Activated CD4-positive, alpha-beta T cell treated with anti-CD3 and anti-CD28 coated beads, Interleukin-2, amount 10 ng/mL, durations not matched to agents 24 days and 14 days (primary cell): ENCODE data around the gene LDB2. TPM values are rescaled to one million over a fixed set of nuclear protein-coding genes. Genes with fewer than 3 reads are reported as not detected.

ENCODE experiments used
- DNase-seq: peaks from one replicate; pipeline ENCODE4 v3.0.0; 2022
- H3K27ac Mint-ChIP-seq: one replicate; pipeline ENCODE4 v1.8.0; 2022; ENCODE audit warnings: mild to moderate bottlenecking, mixed read lengths
- H3K27me3 Mint-ChIP-seq: one replicate; pipeline ENCODE4 v1.8.0; 2022; ENCODE audit warnings: mixed read lengths
- H3K36me3 Mint-ChIP-seq: one replicate; pipeline ENCODE4 v1.8.0; 2022; ENCODE audit warnings: low read depth, mild to moderate bottlenecking, mixed read lengths
- H3K4me1 Mint-ChIP-seq: one replicate; pipeline ENCODE4 v1.8.0; 2021; ENCODE audit warnings: mixed read lengths
- H3K4me3 Mint-ChIP-seq: one replicate; pipeline ENCODE4 v1.8.0; 2022; ENCODE audit warnings: mild to moderate bottlenecking, moderate library complexity, mixed read lengths
- H3K9me3 Mint-ChIP-seq: one replicate; pipeline ENCODE4 v1.8.0; 2021; ENCODE audit warnings: mixed read lengths
- intact Hi-C: fragments of 100-400 bp; cut with micrococcal nuclease; formaldehyde crosslinking; loops from one replicate; pipeline ENCODE4 v1.15.1; 2023
- total RNA-seq: library from RNA; stranded (reverse); gene quantifications from 2 replicates; pipeline ENCODE4 v1.2.3, GENCODE V29; 2022

LDB2 gene
- total RNA-seq, 1 donor from 2014 or later, result not detected

DNA sequence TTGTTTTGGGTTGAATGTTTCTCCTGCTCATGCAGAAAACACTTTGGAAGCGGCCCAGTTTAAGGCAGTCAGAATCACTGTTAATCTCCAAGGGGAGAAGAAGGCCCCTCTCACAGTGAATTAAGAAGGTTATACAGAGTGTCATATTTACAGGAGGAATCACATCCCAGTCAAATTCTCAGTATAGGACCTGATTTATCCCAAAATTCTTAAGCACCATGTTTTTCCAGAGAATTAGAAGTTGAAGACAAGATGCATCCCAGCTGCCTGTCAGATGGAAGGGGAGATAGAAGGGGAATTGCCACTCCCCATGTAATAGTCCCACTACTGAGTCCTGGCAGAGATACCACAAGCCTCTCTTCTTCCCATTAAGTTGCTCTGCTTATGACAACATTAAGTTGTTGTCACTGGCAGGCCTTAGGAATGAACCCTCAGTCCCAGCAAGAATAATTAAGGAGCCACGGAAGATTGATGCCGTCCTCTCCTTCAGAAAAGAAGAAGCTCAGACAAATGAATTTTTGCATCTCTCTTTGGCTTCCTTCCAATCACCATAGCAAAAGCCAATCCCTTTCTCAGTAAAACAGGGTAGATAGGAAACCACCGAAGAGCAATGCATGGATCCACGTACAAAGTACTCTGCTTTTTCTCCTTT is 138.4 kb downstream of the LDB2 start:
- Mint-ChIP-seq H3K9me3 (no peaks in the 10 kb centered on the region), H3K27ac (no peak overlapping the region), H3K4me3 (no peak overlapping the region), H3K27me3 (no peaks in the 10 kb centered on the region), H3K36me3 (no peaks in the 10 kb centered on the region), H3K4me1 (no peaks in the 10 kb centered on the region)
- intact Hi-C loops, result no loop called here
- DNase-seq, result no peak

DNA sequence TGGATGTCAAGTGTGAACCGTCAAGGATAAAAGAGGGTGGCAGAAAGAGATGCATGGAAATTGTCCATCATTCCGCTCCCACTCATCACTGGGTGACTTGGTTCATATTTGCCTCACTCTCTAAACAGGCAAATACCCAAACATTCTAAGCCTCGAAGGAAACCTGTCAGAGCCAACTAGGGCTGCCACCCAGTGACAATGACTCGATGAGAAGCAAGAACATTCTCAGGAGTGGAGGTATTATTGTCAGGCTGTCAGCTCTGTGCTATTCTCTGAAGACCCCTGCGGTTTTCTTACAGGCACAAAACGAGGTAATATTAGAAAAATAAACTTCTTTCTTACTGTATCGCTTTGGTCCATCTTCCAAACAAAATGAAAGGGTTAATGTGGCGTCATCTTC is 139.6 kb downstream of the LDB2 start:
- Mint-ChIP-seq H3K27ac (no peak overlapping the region), H3K9me3 (no peaks in the 10 kb centered on the region), H3K4me3 (no peak overlapping the region), H3K4me1 (no peaks in the 10 kb centered on the region), H3K27me3 (no peaks in the 10 kb centered on the region), H3K36me3 (no peaks in the 10 kb centered on the region)
- intact Hi-C loops, result no loop called here
- DNase-seq, result no peak

DNA sequence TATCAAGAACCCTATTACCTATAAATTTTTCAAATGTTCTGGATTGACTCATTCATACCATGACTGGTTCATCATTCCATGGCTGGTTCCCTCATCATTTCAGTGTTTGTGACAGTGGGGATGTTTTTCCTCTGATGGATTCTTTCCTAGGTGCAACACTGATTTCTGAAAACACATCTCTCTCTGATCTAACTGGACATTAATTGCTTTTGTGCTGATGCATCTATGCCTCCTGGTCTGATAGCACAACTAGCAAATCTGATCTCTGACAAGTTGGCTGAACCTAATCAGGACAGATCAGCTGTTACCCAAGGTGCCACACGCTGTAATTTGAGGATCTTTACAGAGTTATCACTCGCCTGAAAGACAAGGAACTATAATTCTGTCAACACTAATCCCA is 140.2 kb downstream of the LDB2 start:
- no peaks in the 10 kb centered on the region for H3K4me1 Mint-ChIP-seq
- intact Hi-C loops, result no loop called here
- no peaks in the 10 kb centered on the region for H3K36me3 Mint-ChIP-seq
- no peak overlapping the region for H3K4me3 Mint-ChIP-seq
- no peaks in the 10 kb centered on the region for H3K27me3 Mint-ChIP-seq
- no peaks in the 10 kb centered on the region for H3K9me3 Mint-ChIP-seq
- no peak for DNase-seq
- H3K27ac Mint-ChIP-seq, result no peak overlapping the region

DNA sequence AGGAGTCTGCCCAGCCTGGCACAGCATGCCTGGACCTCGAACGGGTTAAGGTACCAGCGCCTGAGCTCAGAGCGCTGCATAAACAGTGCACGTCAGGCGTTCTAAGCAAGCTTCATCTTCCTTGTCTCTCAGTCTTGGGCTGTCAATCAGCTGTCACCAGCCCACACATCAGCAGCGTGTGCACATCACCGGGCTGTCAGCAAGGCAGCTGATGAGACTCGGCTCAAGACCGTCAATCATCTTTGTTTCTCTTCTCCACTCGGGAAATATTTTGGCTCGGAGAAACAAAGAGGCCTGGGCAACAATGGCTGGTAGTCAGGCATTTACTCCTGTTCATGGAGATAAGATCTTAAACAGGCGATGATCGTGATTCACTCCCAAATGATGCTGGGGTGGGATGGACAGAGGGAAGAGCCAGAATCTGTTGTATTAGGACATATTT is 141.3 kb downstream of the LDB2 start:
- Mint-ChIP-seq H3K4me3 (no peak overlapping the region), H3K36me3 (no peaks in the 10 kb centered on the region), H3K27me3 (no peaks in the 10 kb centered on the region), H3K9me3 (no peaks in the 10 kb centered on the region), H3K4me1 (no peaks in the 10 kb centered on the region), H3K27ac (no peak overlapping the region)
- intact Hi-C loops, result no loop called here
- no peak for DNase-seq

DNA sequence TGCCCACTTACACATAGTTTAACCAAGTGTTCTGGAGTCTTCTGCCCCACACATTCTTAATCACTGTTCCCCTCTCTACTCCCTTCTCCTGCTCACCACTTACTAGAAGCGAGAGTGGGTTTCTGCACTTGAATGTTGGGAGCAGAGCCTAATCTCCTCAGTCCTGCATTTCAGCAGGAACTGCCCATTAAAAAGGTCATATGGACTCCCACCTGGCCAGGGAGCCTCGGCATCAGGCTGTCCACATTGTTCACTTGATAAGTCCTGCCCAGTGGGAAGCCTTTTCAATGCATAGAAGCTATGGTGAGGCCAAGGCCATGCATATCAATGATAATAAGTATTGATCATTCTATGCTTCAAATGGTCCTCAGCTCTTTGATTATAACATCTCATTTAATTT is 144.3 kb downstream of the LDB2 start:
- no peak overlapping the region for H3K27ac Mint-ChIP-seq
- intact Hi-C loops, result no loop called here
- H3K4me1 Mint-ChIP-seq, result no peaks in the 10 kb centered on the region
- H3K36me3 Mint-ChIP-seq, result no peaks in the 10 kb centered on the region
- H3K4me3 Mint-ChIP-seq, result no peak overlapping the region
- DNase-seq, result no peak
- H3K27me3 Mint-ChIP-seq, result no peaks in the 10 kb centered on the region
- H3K9me3 Mint-ChIP-seq, result no peaks in the 10 kb centered on the region

GRCh38 chr4:16752150-16752549 is 146.3 kb downstream of the LDB2 start:
- Mint-ChIP-seq H3K4me1 (no peaks in the 10 kb centered on the region), H3K36me3 (no peaks in the 10 kb centered on the region), H3K9me3 (no peaks in the 10 kb centered on the region), H3K27ac (no peak overlapping the region), H3K27me3 (no peaks in the 10 kb centered on the region), H3K4me3 (no peak overlapping the region)
- DNase-seq, result no peak
- intact Hi-C loops, result no loop called here

DNA sequence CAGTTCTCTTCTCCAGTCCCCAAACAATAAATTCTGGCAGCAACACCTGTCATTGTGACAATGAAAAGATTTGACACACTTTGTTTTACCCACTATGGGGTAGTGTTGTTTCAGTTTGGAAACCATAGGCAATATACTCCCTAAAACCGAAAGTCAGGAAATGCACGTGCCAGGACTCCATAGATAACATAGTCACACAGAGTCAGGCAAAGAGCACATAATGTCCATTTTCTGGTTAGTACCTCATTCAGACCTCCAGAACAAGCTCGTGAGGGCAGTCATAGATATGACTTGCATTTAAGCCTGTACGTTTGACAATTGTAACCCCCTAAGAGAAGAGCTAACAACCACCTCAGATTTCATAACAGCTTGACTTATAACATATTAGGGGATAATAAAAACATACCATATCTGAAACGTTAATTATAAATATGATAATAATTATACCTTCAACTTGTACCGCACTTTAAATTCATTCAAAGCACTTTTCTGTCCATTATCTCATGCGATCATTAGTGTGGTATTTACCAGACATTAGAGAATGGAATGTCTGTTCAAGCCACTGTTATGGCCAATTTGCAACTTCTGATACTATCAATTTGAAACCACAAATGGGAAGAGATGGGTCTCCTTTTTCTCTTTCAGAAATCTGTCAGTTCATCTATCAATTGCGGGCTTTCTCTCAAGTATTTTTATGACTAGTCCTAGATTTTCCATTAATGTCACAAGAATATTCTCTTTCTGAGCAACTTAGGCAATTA is 147.4 kb downstream of the LDB2 start:
- Mint-ChIP-seq H3K36me3 (no peaks in the 10 kb centered on the region), H3K4me1 (no peaks in the 10 kb centered on the region), H3K27me3 (no peaks in the 10 kb centered on the region), H3K9me3 (no peaks in the 10 kb centered on the region), H3K27ac (no peak overlapping the region), H3K4me3 (no peak overlapping the region)
- intact Hi-C loops, result no loop called here
- no peak for DNase-seq

- H3K27me3 Mint-ChIP-seq, result no peaks in the 10 kb centered on the region
- H3K4me3 Mint-ChIP-seq, result no peak overlapping the region
- H3K9me3 Mint-ChIP-seq, result no peaks in the 10 kb centered on the region
- DNase-seq, result no peak
- H3K27ac Mint-ChIP-seq, result no peak overlapping the region
- intact Hi-C loops, result no loop called here
- H3K4me1 Mint-ChIP-seq, result no peaks in the 10 kb centered on the region
- no peaks in the 10 kb centered on the region for H3K36me3 Mint-ChIP-seq
These were observed 148.2 kb downstream of the LDB2 start for GRCh38 chr4:16750216-16750615.

DNA sequence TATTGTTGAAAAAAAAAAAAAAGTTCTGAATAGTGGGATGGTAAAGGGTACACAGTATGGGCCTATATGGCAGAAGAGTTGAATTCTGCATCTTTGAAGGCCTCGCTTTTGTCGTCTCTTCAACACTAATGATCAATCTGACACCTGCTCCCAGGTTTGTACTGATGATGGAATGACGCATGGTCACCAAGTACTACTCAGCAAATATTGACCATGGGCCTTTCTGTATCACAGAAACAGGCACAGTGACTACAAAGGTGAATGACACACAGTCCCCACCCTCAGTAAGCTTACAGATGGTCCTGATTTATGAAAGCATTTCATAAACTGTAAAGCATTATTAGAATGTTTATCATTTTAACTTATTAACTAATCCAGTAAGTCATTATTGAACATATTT is 152.6 kb downstream of the LDB2 start:
- H3K27ac Mint-ChIP-seq, result no peak overlapping the region
- intact Hi-C loops, result no loop called here
- no peaks in the 10 kb centered on the region for H3K36me3 Mint-ChIP-seq

GRCh38 chr4:16745009-16745635 is 153.3 kb downstream of the LDB2 start:
- Mint-ChIP-seq H3K36me3 (no peaks in the 10 kb centered on the region), H3K4me3 (no peak overlapping the region), H3K27ac (no peak overlapping the region), H3K9me3 (no peaks in the 10 kb centered on the region), H3K4me1 (no peaks in the 10 kb centered on the region), H3K27me3 (no peaks in the 10 kb centered on the region)
- no peak for DNase-seq
- intact Hi-C loops, result no loop called here

More for the DNA sequence above, 152.6 kb downstream of the LDB2 start:
- Mint-ChIP-seq H3K4me1 (no peaks in the 10 kb centered on the region), H3K27me3 (no peaks in the 10 kb centered on the region), H3K4me3 (no peak overlapping the region), H3K9me3 (no peaks in the 10 kb centered on the region)
- DNase-seq, result no peak

DNA sequence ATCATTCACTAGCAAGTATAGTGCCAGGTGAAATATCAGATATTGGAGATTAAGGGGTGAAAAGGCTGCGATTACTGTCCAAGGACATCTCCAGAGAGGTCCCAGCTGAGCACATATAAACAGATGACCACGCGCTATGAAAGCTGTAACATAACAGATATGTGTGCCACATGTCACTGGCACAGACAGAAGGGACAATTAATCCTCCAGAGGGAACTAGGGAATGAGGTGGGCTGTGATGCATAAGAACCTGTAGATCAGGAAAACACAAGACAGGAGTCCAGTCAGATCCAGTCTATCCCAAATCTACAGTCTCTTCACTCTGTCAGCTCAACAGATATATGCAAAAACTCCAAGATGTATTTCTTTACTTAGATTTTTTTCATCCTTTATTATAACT is 157.2 kb downstream of the LDB2 start:
- Mint-ChIP-seq H3K4me3 (no peak overlapping the region), H3K27me3 (no peaks in the 10 kb centered on the region), H3K27ac (no peak overlapping the region), H3K4me1 (no peaks in the 10 kb centered on the region), H3K9me3 (no peaks in the 10 kb centered on the region), H3K36me3 (no peaks in the 10 kb centered on the region)
- no peak for DNase-seq
- intact Hi-C loops, result no loop called here

DNA sequence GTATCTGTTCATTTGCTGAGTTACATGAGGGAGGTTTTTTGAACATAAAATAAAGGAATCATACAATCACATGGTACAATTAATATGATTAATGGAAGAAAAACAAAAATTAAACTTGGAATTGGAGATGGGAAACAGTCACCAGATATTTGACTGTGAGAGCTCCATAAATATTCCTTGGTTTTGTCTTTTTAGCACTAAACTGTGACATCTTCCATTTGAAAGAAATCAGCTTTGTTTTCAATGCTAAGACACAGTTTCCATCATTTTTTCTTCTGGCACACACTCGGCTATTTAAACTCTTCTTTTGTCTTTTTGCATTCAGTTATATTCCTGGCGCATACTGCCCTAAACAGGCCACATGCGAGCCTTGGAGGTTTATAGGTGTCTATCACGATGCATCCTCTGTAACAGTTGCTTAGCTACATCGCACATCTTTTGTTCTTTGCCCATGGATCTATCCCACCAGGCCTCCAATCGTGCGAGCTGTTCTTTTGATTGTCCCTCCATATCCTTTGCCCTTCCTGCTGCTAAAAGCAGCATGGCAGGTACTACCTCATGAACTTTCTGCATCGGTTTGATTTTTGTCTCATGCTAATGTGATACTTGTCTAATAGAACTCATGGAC is 158.3 kb downstream of the LDB2 start:
- Mint-ChIP-seq H3K27me3 (no peaks in the 10 kb centered on the region), H3K9me3 (no peaks in the 10 kb centered on the region), H3K4me3 (no peak overlapping the region), H3K4me1 (no peaks in the 10 kb centered on the region), H3K36me3 (no peaks in the 10 kb centered on the region), H3K27ac (no peak overlapping the region)
- intact Hi-C loops, result no loop called here
- no peak for DNase-seq

DNA sequence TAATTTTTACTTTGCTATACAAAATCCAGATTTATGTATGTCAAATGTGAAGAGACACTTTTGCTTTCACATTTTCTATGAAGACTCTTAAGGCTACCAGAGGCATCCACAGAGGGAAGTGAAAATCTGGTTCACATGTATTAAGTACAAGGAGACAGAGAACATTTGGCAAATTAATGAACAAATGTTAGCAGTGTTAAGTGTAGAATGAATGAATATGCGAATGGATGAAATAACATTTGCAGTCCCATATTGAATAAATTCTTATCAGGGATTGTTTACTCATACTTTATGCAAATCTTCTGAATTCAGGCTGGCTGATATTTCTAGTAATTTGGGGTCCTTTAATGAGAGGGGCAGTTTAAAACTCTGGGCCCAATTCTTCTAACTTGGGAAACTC is 159.9 kb downstream of the LDB2 start:
- Mint-ChIP-seq H3K36me3 (no peaks in the 10 kb centered on the region), H3K27me3 (no peaks in the 10 kb centered on the region), H3K9me3 (no peaks in the 10 kb centered on the region), H3K4me1 (no peaks in the 10 kb centered on the region), H3K27ac (no peak overlapping the region), H3K4me3 (no peak overlapping the region)
- intact Hi-C loops, result no loop called here
- DNase-seq, result no peak

- no peaks in the 10 kb centered on the region for H3K4me1 Mint-ChIP-seq
- no peak for DNase-seq
- no peaks in the 10 kb centered on the region for H3K27me3 Mint-ChIP-seq
- H3K36me3 Mint-ChIP-seq, result no peaks in the 10 kb centered on the region
- no peak overlapping the region for H3K4me3 Mint-ChIP-seq
- no peak overlapping the region for H3K27ac Mint-ChIP-seq
- intact Hi-C loops, result no loop called here
- no peaks in the 10 kb centered on the region for H3K9me3 Mint-ChIP-seq
These were observed 164.9 kb downstream of the LDB2 start for GRCh38 chr4:16733509-16733908.
